HG03025 (cell line): ENCODE measurements around the gene ZNF106.
A peak's percentile ranks its signal among the peaks of the same experiment; 100 is the strongest.

ENCODE experiments used
- ATAC-seq: cut with Tn5 transposase; IDR thresholded peaks from one replicate; pipeline ENCODE4 v1.9.1; 2021; ENCODE audit warnings: mild to moderate bottlenecking, moderate library complexity; ENCODE audit not compliant: unreplicated experiment, low FRiP score

ZNF106 gene

DNA sequence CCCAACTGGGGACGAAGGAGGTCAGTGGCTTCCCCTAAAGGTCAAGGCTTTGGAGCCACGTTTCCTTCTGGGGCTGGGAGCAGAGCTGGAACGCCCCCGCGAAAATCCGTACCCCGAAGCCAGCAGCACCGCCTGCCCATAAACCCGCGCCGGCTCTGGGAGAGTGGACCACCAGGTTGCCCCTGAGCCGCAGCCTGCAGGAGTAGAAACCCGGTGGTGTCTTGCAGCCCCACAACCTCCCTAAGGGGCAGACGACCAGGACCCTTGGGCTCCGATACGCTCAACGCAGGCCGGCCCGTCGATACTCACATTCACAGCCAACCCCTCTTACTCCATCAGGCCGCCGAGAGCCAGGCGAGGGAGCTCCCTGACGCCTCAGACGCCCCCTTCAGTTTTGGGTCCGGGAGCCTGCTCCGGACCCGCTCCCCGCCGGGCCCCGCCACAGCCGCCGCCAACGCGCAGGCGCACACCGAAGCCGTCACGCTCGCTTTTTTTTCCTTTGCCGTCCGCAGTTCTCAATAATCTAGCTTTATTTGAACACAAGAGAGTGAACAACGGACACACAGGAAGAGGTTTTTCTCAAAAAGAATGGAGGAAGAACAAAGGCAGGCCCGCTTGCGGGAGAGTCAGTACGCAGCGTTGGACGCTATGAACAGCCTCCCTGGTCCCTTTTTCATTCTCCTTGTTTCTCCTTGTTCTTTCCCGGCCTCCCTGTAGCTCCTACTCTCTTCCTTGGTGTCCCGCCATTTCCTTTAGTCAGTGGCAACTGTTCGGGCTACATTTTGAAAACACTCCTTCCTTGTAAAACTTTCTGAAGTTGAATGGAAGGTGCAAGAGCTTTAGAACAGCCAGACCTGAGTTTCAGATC, at the start of gene ZNF106:
ZNF106 (minus strand) TSS at position 471 of the 868 bp plus-strand sequence. CDS start 18,852 bp downstream, outside the sequence.
- ATAC-seq: no peak

DNA sequence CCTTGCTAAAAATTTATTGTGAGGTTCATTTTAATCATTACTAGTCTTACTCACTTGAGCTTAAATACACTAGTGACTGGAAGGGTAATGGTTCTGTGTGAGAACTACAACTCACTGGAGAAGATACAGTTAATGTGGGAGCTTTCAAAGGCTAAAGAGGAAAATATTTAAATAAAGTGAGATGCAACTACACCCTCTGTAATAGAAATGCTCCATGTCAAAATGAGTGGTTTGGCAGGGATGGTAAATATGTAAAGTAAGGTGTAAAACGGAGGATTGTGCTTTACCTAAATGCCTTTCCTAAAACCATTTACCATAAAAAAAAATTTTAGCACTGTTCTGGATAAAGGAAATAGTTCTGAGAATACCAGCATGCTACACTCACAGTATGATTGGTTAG, 42.3 kb upstream of the ZNF106 start:
- no peak for ATAC-seq

- ATAC-seq: no peak
Measured at GRCh38 chr15:42528970-42529369, 38.0 kb upstream of the ZNF106 start.

GRCh38 chr15:42523331-42523730, 32.4 kb upstream of the ZNF106 start:
- no peak for ATAC-seq

GRCh38 chr15:42511007-42511391, 20.1 kb upstream of the ZNF106 start:
- ATAC-seq: no peak

- no peak for ATAC-seq
Measured at GRCh38 chr15:42510258-42511006, 19.5 kb upstream of the ZNF106 start.

DNA sequence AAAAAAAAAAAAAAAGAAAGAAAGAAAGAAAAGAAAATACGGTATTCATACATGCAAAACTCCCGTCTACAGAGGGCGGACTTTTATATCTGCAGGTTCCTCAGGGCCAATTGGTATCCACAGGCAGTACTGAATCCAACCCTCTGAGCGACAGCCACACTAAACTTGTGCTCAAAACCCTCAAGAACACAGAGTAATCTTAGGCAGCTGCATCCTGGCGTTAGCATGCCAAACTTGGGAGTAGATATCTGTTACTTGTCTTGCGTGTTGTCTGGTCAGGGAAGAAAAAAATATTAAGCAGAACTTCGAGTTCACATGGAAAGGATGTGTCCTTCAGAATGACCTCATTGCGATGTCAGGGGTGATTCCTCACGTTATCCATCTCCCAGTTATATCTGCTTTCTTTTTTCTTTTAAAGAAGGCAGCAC, 17.3 kb upstream of the ZNF106 start:
- no peak for ATAC-seq

GRCh38 chr15:42507514-42507913, 16.6 kb upstream of the ZNF106 start:
- no peak for ATAC-seq

- no peak for ATAC-seq
Measured at GRCh38 chr15:42504631-42505030, 13.7 kb upstream of the ZNF106 start.

- no peak for ATAC-seq
Measured at GRCh38 chr15:42503825-42504224, 12.9 kb upstream of the ZNF106 start.

DNA sequence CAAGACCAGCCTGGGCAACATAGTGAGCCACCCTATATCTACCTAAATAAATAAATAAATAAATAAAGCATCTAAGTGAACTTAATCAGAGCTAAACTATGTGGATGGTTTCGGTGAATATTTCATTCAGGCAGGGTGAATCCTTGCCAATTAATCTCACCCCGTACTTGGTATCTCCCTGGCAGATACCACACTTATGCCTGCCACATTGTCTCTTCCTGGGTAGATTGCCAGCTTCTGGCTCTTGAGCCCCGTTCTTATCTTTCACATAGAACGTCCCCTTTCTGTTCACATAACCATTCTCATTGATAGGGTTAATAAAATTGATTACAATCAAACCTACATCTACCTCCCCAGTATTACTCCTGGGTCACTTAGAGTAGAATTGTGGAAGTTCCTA, 11.5 kb upstream of the ZNF106 start:
- ATAC-seq: no peak

DNA sequence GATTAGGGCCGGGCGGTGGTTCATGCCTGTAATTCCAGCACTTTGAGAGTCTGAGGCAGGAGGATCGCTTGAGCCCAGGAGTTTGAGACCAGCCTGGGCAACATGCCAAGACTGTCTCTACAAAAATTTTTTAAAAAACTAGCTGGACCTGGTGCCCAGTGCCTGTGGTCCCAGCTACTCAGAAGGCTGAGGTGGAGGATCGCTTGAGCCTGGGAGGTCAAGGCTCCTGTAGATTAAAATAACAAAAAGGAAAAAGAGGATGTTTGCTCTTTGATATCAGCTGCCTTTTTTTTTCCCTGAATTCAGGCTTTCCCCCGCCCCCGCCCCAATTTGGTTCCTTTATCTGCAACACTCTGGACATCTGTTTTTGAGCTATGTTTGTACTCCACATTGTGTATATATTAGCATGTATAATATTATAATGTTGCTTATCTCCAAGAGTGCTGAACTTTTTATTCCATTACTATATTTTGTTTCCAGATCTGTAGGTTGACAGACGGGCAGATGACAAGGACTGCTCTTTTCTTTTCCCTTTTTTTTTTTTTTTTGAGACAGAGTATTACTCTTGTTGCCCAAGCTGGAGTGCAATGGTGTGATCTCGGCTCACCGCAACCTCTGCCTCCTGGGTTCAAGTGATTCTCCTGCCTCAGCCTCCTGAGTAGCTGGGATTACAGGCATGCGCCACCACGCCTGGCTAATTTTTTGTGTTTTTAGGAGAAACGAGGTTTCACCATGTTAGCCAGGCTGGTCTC, 9.1 kb upstream of the ZNF106 start:
- ATAC-seq: no peak

DNA sequence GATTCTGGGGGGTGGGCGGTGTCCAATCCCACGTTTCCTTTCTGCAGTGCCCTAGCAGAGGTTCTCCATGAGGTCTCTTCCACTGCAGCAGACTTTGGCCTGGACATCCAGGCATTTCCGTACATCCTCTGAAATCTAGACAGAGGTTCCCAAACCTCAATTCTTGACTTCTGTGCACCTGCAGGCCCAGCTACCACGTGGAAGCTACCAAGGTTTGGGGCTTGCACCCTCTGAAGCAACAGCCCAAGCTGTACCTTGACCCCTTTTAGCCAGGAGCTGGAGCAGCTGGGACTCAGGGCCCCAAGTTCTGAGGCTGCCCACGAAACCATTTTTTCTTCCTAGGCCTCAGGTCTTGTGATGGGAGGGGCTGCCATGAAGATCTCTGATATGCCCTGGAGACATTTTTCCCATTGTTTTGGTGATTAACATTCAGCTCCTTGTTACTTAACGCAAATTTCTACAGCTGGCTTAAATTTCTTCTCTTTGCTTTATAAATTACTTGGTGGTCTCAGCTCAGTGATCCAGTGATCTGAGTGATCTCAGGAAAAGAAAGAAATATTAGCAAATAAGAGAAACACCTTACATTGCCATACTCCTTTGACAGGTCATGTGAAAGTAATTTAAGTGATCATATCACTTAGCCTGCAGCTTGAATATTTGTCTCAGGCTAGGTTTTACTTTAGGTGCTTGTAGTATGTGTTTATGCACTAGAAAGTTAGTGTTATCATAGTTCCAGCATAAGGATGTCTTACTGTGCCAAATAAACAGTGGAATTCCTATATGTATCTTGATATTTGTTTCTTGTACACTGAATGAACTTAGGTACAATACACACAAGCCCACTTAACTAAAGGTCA, 7.5 kb upstream of the ZNF106 start:
- no peak for ATAC-seq

- peak; percentile 63 for ATAC-seq
Measured at GRCh38 chr15:42495361-42496212, 4.6 kb upstream of the ZNF106 start, which contains the start of gene SNAP23. SNAP23 (plus strand) TSS chr15:42495634; CDS start chr15:42511847, 16,213 bp downstream.

GRCh38 chr15:42494998-42495360, 4.0 kb upstream of the ZNF106 start:
- no peak for ATAC-seq

- ATAC-seq: no peak
Measured at GRCh38 chr15:42493679-42494078, 2.7 kb upstream of the ZNF106 start.

- ATAC-seq: no peak
Measured at GRCh38 chr15:42491539-42492225, 741 bp upstream of the ZNF106 start.

GRCh38 chr15:42490291-42490670, 660 bp downstream of the ZNF106 start:
- ATAC-seq: no peak

DNA sequence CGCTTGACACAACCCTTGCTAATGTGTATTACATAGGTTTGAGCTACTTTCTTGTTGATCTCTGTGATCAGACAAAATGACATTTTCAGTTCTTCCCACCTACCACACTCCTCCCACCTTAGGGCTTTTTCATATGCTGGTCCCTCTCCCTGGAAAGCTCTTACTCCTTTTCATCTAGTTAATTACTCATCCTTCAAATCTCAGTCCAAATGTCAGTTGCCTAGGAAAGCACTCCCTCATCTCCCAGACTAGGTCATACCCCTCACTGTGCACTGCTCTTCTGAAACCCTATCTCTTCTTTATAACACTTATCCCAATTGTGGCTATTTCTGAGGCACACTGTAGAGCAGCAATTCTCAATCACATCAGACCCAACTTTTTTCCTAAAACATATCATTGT, 7.3 kb downstream of the ZNF106 start:
- ATAC-seq: no peak
